ENCODE measurements around the gene SNX2. TPM values are rescaled to one million over a fixed set of nuclear protein-coding genes. Genes with fewer than 3 reads are reported as not detected.

Gene SNX2
- total RNA-seq, 1 experiment from 2014 or later = 123 TPM

DNA sequence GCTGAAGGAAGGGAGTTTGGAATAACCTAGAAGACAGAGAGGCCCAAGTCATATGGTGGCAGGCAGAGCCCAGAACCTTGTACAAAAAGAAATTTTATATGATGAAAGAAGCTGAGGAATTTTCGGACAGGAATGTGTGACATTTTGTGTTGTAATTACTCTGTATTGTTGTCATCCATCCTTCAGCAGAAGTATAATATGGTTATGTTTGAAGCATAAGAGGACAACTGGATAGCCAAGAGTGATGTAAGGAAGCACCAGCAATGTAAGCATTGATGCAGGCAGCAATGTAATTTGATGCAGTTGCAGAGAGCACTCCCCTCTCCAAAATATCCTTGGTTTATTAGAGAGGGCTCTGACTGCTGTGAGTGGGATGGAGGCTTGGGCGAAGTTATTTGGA, 19.1 kb upstream of the SNX2 start:
- Mint-ChIP-seq H3K27me3 (ENCODE audit: insufficient read depth, unreplicated experiment) (no peaks in the 10 kb centered on the region), H3K4me1 (ENCODE audit: low read depth, unreplicated experiment) (peaks cover 43% of the 10 kb centered on the region), H3K27ac (ENCODE audit: unreplicated experiment) (no peak overlapping the region), H3K9me3 (ENCODE audit: unreplicated experiment) (no peaks in the 10 kb centered on the region), H3K4me3 (ENCODE audit: unreplicated experiment) (no peak overlapping the region), H3K36me3 (ENCODE audit: insufficient read depth, unreplicated experiment) (peaks cover 5% of the 10 kb centered on the region)
- no peak overlapping the region for H3K4me3 ChIP-seq (ENCODE audit: low read depth, low read length)
- DNase-seq = no peak
- BruUV-seq (replicated peaks) = no TSS peak
- CTCF ChIA-PET = no interaction called here
- peaks cover 31% of the 10 kb centered on the region for H3K4me1 ChIP-seq
- 0 out of 2 replicates have a peak, but pooled peaks cover 1% of the 10 kb centered on the region for H3K9me3 ChIP-seq
- H3K36me3 ChIP-seq (ENCODE audit: control insufficient read depth, insufficient read depth, low read length) = no peaks in the 10 kb centered on the region
- intact Hi-C loops (cut with micrococcal nuclease; ENCODE audit: unreplicated experiment) = no loop called here
- TF ChIP-seq, protein P1, sequence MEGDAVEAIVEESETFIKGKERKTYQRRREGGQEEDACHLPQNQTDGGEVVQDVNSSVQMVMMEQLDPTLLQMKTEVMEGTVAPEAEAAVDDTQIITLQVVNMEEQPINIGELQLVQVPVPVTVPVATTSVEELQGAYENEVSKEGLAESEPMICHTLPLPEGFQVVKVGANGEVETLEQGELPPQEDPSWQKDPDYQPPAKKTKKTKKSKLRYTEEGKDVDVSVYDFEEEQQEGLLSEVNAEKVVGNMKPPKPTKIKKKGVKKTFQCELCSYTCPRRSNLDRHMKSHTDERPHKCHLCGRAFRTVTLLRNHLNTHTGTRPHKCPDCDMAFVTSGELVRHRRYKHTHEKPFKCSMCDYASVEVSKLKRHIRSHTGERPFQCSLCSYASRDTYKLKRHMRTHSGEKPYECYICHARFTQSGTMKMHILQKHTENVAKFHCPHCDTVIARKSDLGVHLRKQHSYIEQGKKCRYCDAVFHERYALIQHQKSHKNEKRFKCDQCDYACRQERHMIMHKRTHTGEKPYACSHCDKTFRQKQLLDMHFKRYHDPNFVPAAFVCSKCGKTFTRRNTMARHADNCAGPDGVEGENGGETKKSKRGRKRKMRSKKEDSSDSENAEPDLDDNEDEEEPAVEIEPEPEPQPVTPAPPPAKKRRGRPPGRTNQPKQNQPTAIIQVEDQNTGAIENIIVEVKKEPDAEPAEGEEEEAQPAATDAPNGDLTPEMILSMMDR (IDR thresholded peaks at IDR 0.05; ENCODE audit: insufficient read depth in 1 of 2, low read depth in 1 of 2, low read length in 1 of 2, severe bottlenecking in 1 of 2, unreplicated experiment in 1 of 2) = no peak
- H3K27me3 ChIP-seq (replicated peaks; ENCODE audit: control insufficient read depth, insufficient read depth, low read length) = no peaks in the 10 kb centered on the region
- POLR2A ChIA-PET = no interaction called here

DNA sequence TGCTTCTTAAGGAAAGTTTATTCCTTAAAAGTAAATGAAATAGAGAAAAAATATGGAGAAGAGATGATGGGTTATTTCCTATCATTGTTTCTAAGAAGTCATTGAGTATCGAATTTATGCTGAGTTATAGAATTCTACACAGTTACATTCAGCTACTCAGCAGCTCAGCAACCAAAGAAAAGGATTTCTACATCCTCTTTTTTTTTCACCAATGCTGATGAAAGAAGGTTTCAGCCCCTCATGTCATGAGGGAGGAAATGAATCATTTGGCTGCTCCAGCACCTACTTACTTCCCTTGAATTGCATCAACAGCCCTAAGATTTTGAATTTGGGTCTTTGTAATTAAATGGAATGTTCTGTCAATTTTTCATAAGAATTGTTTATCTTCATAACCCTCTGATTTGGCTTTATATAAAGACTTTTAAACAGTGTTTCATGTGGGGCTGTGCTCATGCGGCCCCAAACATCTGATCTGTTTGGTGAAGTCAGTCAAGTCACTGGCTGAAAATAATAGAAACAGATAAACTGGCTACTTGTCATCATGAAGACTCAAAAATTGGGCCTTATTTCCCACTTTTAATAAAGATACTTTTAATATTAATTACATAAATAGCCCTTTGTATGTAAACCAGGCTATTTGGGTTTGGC, 18.5 kb upstream of the SNX2 start:
- Mint-ChIP-seq H3K27ac (ENCODE audit: unreplicated experiment) (no peak overlapping the region), H3K9me3 (ENCODE audit: unreplicated experiment) (no peaks in the 10 kb centered on the region), H3K4me3 (ENCODE audit: unreplicated experiment) (no peak overlapping the region), H3K4me1 (ENCODE audit: low read depth, unreplicated experiment) (peaks cover 44% of the 10 kb centered on the region), H3K36me3 (ENCODE audit: insufficient read depth, unreplicated experiment) (no peaks in the 10 kb centered on the region), H3K27me3 (ENCODE audit: insufficient read depth, unreplicated experiment) (no peaks in the 10 kb centered on the region)
- Histone ChIP-seq H3K36me3 (ENCODE audit: control insufficient read depth, insufficient read depth, low read length) (no peaks in the 10 kb centered on the region), H3K4me1 (peaks cover 31% of the 10 kb centered on the region), H3K27me3 (replicated peaks; ENCODE audit: control insufficient read depth, insufficient read depth, low read length) (no peaks in the 10 kb centered on the region), H3K9me3 (no peaks in the 10 kb centered on the region), H3K4me3 (ENCODE audit: low read depth, low read length) (no peak overlapping the region)
- intact Hi-C loops (cut with micrococcal nuclease; ENCODE audit: unreplicated experiment) = no loop called here
- no TSS peak for BruUV-seq (replicated peaks)
- TF ChIP-seq, protein P1 (IDR thresholded peaks at IDR 0.05; ENCODE audit: insufficient read depth in 1 of 2, low read depth in 1 of 2, low read length in 1 of 2, severe bottlenecking in 1 of 2, unreplicated experiment in 1 of 2) = no peak
- CTCF ChIA-PET = no interaction called here
- DNase-seq = no peak
- POLR2A ChIA-PET = no interaction called here

DNA sequence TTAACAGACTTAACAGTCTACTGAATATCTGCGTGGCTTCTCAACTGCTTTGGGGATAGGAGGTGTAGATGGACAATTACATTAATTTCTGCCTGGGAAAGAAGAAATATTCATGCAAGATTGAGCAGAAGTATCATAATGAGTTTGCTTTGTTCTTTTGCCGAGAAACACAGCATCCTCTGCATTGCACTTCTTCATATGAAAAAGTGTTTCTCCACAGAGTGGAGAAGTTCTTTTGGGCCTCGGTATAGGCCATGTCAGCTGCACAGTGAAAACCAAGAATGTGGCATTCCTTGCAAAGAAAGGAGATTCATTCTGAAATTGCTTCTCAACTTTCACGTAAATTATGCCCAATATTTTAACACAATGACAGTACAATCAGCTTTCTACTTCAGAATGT, 17.6 kb upstream of the SNX2 start:
- CTCF ChIA-PET = no interaction called here
- intact Hi-C loops (cut with micrococcal nuclease; ENCODE audit: unreplicated experiment) = no loop called here

More for the DNA sequence above, 17.6 kb upstream of the SNX2 start:
- no peaks in the 10 kb centered on the region for H3K36me3 Mint-ChIP-seq (ENCODE audit: insufficient read depth, unreplicated experiment)
- DNase-seq = no peak
- BruUV-seq (replicated peaks) = no TSS peak
- no peak overlapping the region for H3K4me3 Mint-ChIP-seq (ENCODE audit: unreplicated experiment)
- H3K9me3 ChIP-seq = no peaks in the 10 kb centered on the region
- H3K4me1 ChIP-seq = peaks cover 28% of the 10 kb centered on the region
- H3K4me3 ChIP-seq (ENCODE audit: low read depth, low read length) = no peak overlapping the region
- H3K27me3 ChIP-seq (replicated peaks; ENCODE audit: control insufficient read depth, insufficient read depth, low read length) = no peaks in the 10 kb centered on the region
- H3K36me3 ChIP-seq (ENCODE audit: control insufficient read depth, insufficient read depth, low read length) = no peaks in the 10 kb centered on the region
- no peaks in the 10 kb centered on the region for H3K9me3 Mint-ChIP-seq (ENCODE audit: unreplicated experiment)
- POLR2A ChIA-PET = no interaction called here
- TF ChIP-seq, protein P1 (IDR thresholded peaks at IDR 0.05; ENCODE audit: insufficient read depth in 1 of 2, low read depth in 1 of 2, low read length in 1 of 2, severe bottlenecking in 1 of 2, unreplicated experiment in 1 of 2) = no peak
- H3K4me1 Mint-ChIP-seq (ENCODE audit: low read depth, unreplicated experiment) = peaks cover 40% of the 10 kb centered on the region
- no peaks in the 10 kb centered on the region for H3K27me3 Mint-ChIP-seq (ENCODE audit: insufficient read depth, unreplicated experiment)
- H3K27ac Mint-ChIP-seq (ENCODE audit: unreplicated experiment) = no peak overlapping the region
